H9 (cell line): ENCODE results near the gene FHOD3. TPM values are rescaled to one million over a fixed set of nuclear protein-coding genes. Genes with fewer than 3 reads are reported as not detected.

Experiments
- DNase-seq: peaks from one replicate; pipeline ENCODE4 v3.0.0-alpha.2; 2017
- H2AFZ ChIP-seq: one replicate; pipeline ENCODE4 v1.6.1; 2013; ENCODE audit warnings: mild to moderate bottlenecking, low read length, control low read depth, moderate library complexity
- H2AK5ac ChIP-seq: 2 replicates; pipeline ENCODE4 v1.6.1; 2013; ENCODE audit warnings: low read length, control low read depth, mixed read lengths; ENCODE audit not compliant: insufficient read length
- H2BK120ac ChIP-seq: one replicate; pipeline ENCODE4 v1.6.1; 2013; ENCODE audit warnings: low read depth, mild to moderate bottlenecking, low read length, control low read depth, inconsistent platforms; ENCODE audit not compliant: poor library complexity, severe bottlenecking
- H2BK12ac ChIP-seq: 2 replicates; pipeline ENCODE4 v1.6.1; 2013; ENCODE audit warnings: low read length, control low read depth, mixed read lengths, low read depth; ENCODE audit not compliant: insufficient read length
- H2BK15ac ChIP-seq: 2 replicates; pipeline ENCODE4 v1.6.1; 2013; ENCODE audit warnings: low read depth, low read length, control low read depth
- H2BK20ac ChIP-seq: one replicate; pipeline ENCODE4 v1.6.1; 2013; ENCODE audit warnings: low read depth, mild to moderate bottlenecking, low read length, control low read depth, inconsistent platforms; ENCODE audit not compliant: poor library complexity, severe bottlenecking
- H2BK5ac ChIP-seq: 2 replicates; pipeline ENCODE4 v1.6.1; 2013; ENCODE audit warnings: low read length, control low read depth, mixed read lengths; ENCODE audit not compliant: insufficient read length
- H3K14ac ChIP-seq: 2 replicates; pipeline ENCODE4 v1.6.1; 2013; ENCODE audit warnings: low read length, control low read depth; ENCODE audit not compliant: insufficient read depth
- H3K18ac ChIP-seq: 2 replicates; pipeline ENCODE4 v1.6.1; 2013; ENCODE audit warnings: low read depth, mild to moderate bottlenecking, mixed read lengths, low read length, control low read depth; ENCODE audit not compliant: insufficient read length
- H3K23ac ChIP-seq: 2 replicates; pipeline ENCODE4 v1.6.1; 2013; ENCODE audit warnings: low read length, control low read depth, mixed read lengths, low read depth; ENCODE audit not compliant: insufficient read length
- H3K23me2 ChIP-seq: 2 replicates; pipeline ENCODE4 v1.6.1; 2013; ENCODE audit warnings: low read depth, mild to moderate bottlenecking, mixed read lengths, low read length, control low read depth; ENCODE audit not compliant: insufficient read length, poor library complexity, severe bottlenecking
- H3K27ac ChIP-seq: 2 replicates; pipeline ENCODE4 v1.5.1; 2013; ENCODE audit warnings: low read length, control low read depth, mixed read lengths, low read depth; ENCODE audit not compliant: insufficient read length
- H3K27me3 ChIP-seq: 2 replicates; pipeline ENCODE4 v1.6.1; 2013; ENCODE audit warnings: low read length, control low read depth, inconsistent platforms; ENCODE audit not compliant: insufficient read depth
- H3K4ac ChIP-seq: 2 replicates; pipeline ENCODE4 v1.6.1; 2013; ENCODE audit warnings: low read depth, mild to moderate bottlenecking, control low read depth, inconsistent platforms, low read length, moderate library complexity
- H3K4me1 ChIP-seq: 2 replicates; pipeline ENCODE4 v1.6.1; 2013; ENCODE audit warnings: low read length, control low read depth, inconsistent platforms; ENCODE audit not compliant: insufficient read depth
- H3K4me2 ChIP-seq: 2 replicates; pipeline ENCODE4 v1.6.1; 2013; ENCODE audit warnings: low read length, control low read depth, mixed read lengths; ENCODE audit not compliant: insufficient read length, insufficient read depth
- H3K56ac ChIP-seq: 2 replicates; pipeline ENCODE4 v1.6.1; 2013; ENCODE audit warnings: low read depth, mild to moderate bottlenecking, mixed read lengths, low read length, control low read depth; ENCODE audit not compliant: insufficient read length
- H3K79me1 ChIP-seq: 2 replicates; pipeline ENCODE4 v1.6.1; 2013; ENCODE audit warnings: low read depth, mild to moderate bottlenecking, moderate library complexity, low read length, control low read depth, inconsistent platforms; ENCODE audit not compliant: insufficient read depth, poor library complexity, severe bottlenecking
- H3K79me2 ChIP-seq: 2 replicates; pipeline ENCODE4 v1.6.1; 2013; ENCODE audit warnings: low read length, control low read depth, inconsistent platforms; ENCODE audit not compliant: insufficient read depth
- H3K9ac ChIP-seq: 2 replicates; pipeline ENCODE4 v1.6.1; 2013; ENCODE audit warnings: low read length, control low read depth, mixed read lengths; ENCODE audit not compliant: insufficient read length; ENCODE audit errors: extremely low read depth
- H3K9me3 ChIP-seq: one replicate; pipeline ENCODE4 v1.6.1; 2013; ENCODE audit warnings: low read depth, low read length, inconsistent platforms; ENCODE audit not compliant: control insufficient read depth
- H3T11ph ChIP-seq: one replicate; pipeline ENCODE4 v1.6.1; 2013; ENCODE audit warnings: mild to moderate bottlenecking, low read length, control low read depth, inconsistent platforms
- H4K20me1 ChIP-seq: one replicate; pipeline ENCODE4 v1.6.1; 2013; ENCODE audit not compliant: control insufficient read depth, insufficient read length, insufficient read depth
- H4K5ac ChIP-seq: 2 replicates; pipeline ENCODE4 v1.6.1; 2013; ENCODE audit warnings: low read depth, mild to moderate bottlenecking, mixed read lengths, low read length, control low read depth; ENCODE audit not compliant: insufficient read length
- H4K8ac ChIP-seq: replicated peaks from 2 replicates; pipeline ENCODE4 v1.6.1; 2013; ENCODE audit warnings: low read length, control low read depth, mixed read lengths, low read depth; ENCODE audit not compliant: insufficient read length
- H4K91ac ChIP-seq: 2 replicates; pipeline ENCODE4 v1.6.1; 2013; ENCODE audit warnings: low read depth, mild to moderate bottlenecking, moderate library complexity, mixed read lengths, low read length, control low read depth; ENCODE audit not compliant: insufficient read length
- H3K27ac Mint-ChIP-seq, 3 experiments: 2 replicates in 2 of 3; 3 replicates in 1 of 3; pipeline ENCODE4 v1.8.0; 2020 to 2021; ENCODE audit warnings: mixed read lengths in 3 of 3, mild to moderate bottlenecking in 1 of 3, moderate library complexity in 1 of 3
- H3K27me3 Mint-ChIP-seq: 2 replicates; pipeline ENCODE4 v1.8.0; 2021; ENCODE audit warnings: low read depth, mild to moderate bottlenecking, moderate library complexity, mixed read lengths
- H3K36me3 Mint-ChIP-seq, 3 experiments: 2 replicates in 2 of 3; 3 replicates in 1 of 3; pipeline ENCODE4 v1.8.0; 2020 to 2021; ENCODE audit warnings: low read depth in 3 of 3, mixed read lengths in 3 of 3; ENCODE audit not compliant: insufficient read depth in 1 of 3
- H3K4me1 Mint-ChIP-seq, 2 experiments: 2 replicates each; pipeline ENCODE4 v1.8.0; 2020; ENCODE audit warnings: mixed read lengths in 2 of 2
- H3K4me3 Mint-ChIP-seq, 2 experiments: 2 replicates in 1 of 2; 3 replicates in 1 of 2; pipeline ENCODE4 v1.8.0; 2020 to 2021; ENCODE audit warnings: mild to moderate bottlenecking in 2 of 2, mixed read lengths in 2 of 2, moderate library complexity in 1 of 2
- H3K9me3 Mint-ChIP-seq, 2 experiments: 2 replicates in 1 of 2; 3 replicates in 1 of 2; pipeline ENCODE4 v1.8.0; 2020; ENCODE audit warnings: mild to moderate bottlenecking in 2 of 2, mixed read lengths in 2 of 2, moderate library complexity in 1 of 2
- CTCF ChIP-seq: fragments of 200-600 bp; sonication (generic); conservative IDR thresholded peaks from 3 replicates; pipeline ENCODE4 v1.8.0; 2021; ENCODE audit warnings: antibody characterized with exemption, mild to moderate bottlenecking
- WGBS: extraction: QIAGEN DNeasy Blood & Tissue Kit; methylation state at CpG from one replicate; pipeline ENCODE4 v1.1.7; 2013; ENCODE audit warnings: missing lambda C conversion rate, low lambda C conversion rate, mixed read lengths; ENCODE audit not compliant: insufficient read length; ENCODE audit errors: extremely low coverage; 5-methylcytosine and 5-hydroxymethylcytosine counted together
- total RNA-seq: library from RNA; stranded (reverse); gene quantifications from 2 replicates; pipeline ENCODE4 v1.2.1, GENCODE V29; 2021

FHOD3 gene
- total RNA-seq, 1 experiment from 2014 or later: 8.0 TPM

- no peak overlapping the region for H3K56ac ChIP-seq
- no peaks in the 10 kb centered on the region for H3K4me1 ChIP-seq
- H2AFZ ChIP-seq: no peak overlapping the region
- H2BK5ac ChIP-seq: no peak overlapping the region
- no peaks in the 10 kb centered on the region for H3K27me3 Mint-ChIP-seq
- H3K23me2 ChIP-seq: no peaks in the 10 kb centered on the region
- H3K9me3 Mint-ChIP-seq: no peaks in the 10 kb centered on the region
- no peak overlapping the region for H3K27ac ChIP-seq
- H4K8ac ChIP-seq: no peak overlapping the region
- no peak overlapping the region for H3K4ac ChIP-seq
- H3K79me1 ChIP-seq: no peaks in the 10 kb centered on the region
- H3K9me3 ChIP-seq: no peaks in the 10 kb centered on the region
- H3K27ac Mint-ChIP-seq: no peak overlapping the region
- no peak overlapping the region for H4K91ac ChIP-seq
- no peak overlapping the region for H2BK20ac ChIP-seq
- H3K14ac ChIP-seq: no peak overlapping the region
- H2BK15ac ChIP-seq: no peak overlapping the region
- H3K27me3 ChIP-seq: no peaks in the 10 kb centered on the region
- H2AK5ac ChIP-seq: no peak overlapping the region
- H3T11ph ChIP-seq: no peak overlapping the region
- H3K4me2 ChIP-seq: no peak overlapping the region
- H4K20me1 ChIP-seq: no peaks in the 10 kb centered on the region
- peaks cover 0 to 5% (median 0%) of the 10 kb centered on the region in 3 experiments; a peak in 1 of 7 replicates for H3K36me3 Mint-ChIP-seq
- no peak for DNase-seq
- peaks cover 0 to under 1% of the 10 kb centered on the region in 2 experiments; a peak in 2 of 4 replicates for H3K4me1 Mint-ChIP-seq
- no peak overlapping the region for H3K9ac ChIP-seq
- no peak overlapping the region for H3K18ac ChIP-seq
- no CpG with 5 or more reads among the region's 2 CpGs for WGBS
- no peak for TF ChIP-seq CTCF
- no peak overlapping the region for H3K23ac ChIP-seq
- H3K4me3 Mint-ChIP-seq: no peak overlapping the region
- no peak overlapping the region for H2BK12ac ChIP-seq
- no peak overlapping the region for H4K5ac ChIP-seq
- no peak overlapping the region for H2BK120ac ChIP-seq
- H3K79me2 ChIP-seq: no peaks in the 10 kb centered on the region
Measured at GRCh38 chr18:36628435-36629137, 331.1 kb downstream of the FHOD3 start.
